COLO668 (cell line): ENCODE measurements around the gene NPFFR1.
"Not testable (repeated sequence)": the region's sequence is repeated elsewhere in the genome, so short reads cannot be mapped to it uniquely, and the experiment has no call there.

ENCODE experiments used
- DNase-seq: peaks from one replicate; lab custom pipeline; 2025; ENCODE audit not compliant: unreplicated experiment; lab: John Stamatoyannopoulos, UW

Gene NPFFR1

GRCh38 chr10:70258216-70258615 is 25.6 kb downstream of the NPFFR1 start:
- DNase-seq, result no peak

DNA sequence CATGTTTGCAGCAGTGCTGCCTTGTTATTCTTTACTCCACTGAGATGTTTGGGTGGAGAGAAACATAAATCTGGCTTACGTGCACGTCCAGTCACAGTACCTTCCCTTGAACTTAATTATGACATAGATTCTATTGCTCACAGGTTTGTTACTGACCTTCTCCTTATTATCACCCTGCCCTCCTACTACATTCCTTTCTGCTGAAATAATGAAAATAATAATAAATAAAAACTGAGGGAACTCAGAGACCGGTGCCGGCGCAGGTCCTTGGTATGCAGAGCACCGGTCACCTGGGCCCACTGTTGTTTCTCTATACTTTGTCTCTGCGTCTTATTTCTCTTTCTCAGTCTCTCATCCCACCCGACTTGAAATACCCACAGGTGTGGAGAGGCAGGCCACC is 26.0 kb downstream of the NPFFR1 start:
- DNase-seq, result not testable (repeated sequence)

DNA sequence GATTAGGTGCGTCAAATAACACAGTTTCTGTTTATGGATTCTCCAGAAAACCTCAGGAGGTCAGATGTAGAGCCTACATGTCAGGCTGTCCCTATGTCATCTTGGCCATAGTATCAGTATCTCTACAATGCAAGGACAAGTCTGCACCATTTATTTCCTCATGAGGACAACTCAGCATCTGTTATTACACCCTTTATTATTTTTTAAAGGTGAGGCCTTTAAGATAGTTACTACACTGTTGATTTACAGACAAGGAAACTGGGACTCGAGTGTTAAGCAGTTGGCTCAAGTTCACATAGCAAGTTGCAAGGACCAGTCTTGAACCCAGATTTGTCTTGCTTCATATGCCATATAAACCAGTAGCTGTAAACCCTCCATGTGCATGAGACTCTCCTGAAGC is 27.3 kb downstream of the NPFFR1 start:
- no peak for DNase-seq

DNA sequence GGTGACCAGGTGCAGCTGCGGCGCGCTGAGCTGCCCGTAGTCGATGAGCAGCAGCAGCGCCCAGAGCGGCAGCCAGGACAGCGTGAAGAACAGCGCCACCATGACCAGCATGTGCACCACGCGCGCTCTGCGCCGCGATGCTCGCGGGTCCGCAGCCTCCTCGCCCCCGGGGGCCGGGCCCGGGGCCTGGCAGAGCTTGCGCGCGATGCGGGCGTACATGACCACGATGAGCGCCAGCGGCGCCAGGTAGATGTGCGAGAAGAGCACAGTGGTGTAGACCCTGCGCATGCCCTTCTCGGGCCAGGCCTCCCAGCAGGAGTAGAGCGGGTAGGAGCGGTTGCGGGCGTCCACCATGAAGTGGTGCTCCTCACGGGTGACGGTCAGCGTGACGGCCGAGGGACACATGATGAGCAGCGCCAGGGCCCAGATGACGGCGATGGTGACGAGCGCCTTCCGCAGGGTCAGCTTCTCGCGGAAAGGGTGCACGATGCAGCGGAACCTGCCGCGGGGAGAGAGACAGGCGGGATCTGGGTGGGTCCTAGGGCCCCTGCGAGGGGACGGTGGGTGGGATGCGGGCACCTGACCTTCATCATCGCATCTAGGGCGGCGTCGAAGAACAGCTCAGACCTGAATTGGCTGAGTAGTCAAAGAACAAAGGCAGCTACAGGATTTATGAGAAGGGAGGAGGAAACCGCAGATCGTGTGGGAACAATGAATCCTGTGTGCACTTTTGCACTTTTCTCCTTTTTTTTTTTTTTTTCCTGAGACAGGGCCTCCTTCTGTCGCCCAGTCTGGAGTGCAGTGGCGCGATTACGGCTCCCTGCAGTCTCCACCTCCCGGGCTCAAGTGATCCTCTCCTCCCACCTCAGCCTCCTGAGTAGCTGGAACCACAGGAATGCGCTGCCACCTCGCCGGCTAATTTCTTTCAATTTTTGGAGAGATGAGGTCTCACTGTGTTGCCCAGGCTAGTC is 28.2 kb downstream of the NPFFR1 start:
- no peak for DNase-seq

- no peak for DNase-seq
Observed at GRCh38 chr10:70254778-70255328, 29.0 kb downstream of the NPFFR1 start.

DNA sequence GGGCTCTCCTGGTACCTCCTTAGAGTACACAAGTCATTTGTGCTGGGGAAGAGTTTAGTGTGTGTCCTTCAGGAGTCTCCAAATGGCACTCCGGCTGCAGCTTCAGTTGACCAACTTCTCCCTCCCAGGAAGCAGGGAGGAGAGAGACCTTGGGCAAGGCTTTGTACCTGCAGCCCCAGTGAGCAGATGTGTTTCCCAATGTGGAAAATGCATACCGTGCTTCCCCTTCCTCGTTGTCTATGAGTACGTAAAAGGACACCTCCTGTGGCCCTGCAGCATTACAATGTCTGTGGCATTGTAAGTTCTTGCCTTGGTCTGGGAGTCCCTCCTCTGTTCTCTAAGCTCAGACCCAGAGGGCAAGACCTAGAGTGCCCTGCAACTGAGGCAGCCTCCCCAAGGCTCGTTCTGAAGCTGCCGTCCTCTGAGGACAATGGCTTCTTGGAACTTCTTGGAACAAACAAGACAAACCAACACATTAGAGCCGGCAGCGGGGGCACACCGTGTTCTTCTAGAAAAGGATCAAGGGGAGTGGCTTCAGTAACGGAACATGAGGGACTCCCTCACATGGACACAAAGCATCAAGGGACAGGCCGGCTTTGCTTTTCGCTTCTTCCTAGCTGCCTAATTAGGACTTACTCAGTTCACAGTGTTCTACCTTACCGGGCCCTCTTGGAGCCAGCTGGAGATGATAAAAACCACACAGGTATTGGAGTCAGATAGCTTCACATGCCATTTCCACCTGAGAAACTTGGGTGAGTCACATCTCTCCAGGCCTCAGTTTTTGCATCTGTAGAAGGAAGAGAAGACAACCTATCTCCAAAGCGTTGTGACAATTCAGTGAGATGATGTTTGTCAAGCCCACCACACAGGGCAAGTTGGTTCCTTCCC is 29.7 kb downstream of the NPFFR1 start:
- no peak for DNase-seq

DNA sequence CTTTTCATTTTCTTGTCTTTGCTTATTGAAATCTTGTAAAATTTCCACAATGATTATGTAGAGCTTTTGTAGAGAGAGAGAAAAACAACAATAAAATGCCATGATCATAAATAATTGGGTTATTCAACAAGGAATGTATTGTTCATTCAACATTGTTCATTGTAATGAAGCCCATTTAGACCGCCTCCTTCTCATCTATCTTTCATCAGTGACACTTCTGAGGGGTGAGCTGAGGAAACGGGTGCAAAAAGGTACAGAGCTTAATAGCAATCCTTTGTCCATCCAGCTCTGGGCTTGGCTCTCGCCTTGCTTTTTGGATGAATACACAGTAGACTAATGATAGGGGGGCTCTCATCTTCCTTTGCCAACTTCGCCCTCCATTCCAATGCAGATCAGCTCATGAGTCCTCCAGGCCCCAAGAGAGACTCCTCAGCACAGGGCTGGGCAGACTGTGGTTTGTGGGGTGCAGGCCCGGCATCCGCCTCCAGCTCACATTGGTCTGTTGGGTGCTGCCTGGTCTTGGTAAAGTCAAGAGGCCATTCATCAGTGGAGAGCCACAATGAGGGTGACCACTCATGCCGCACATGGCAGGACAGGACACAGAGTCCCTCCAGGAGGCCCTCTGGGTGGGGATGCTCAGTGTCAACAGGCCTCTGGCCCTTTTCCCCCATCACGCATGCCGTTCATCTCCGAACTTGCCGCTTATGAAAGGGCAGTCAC is 32.7 kb downstream of the NPFFR1 start:
- DNase-seq, result no peak

DNA sequence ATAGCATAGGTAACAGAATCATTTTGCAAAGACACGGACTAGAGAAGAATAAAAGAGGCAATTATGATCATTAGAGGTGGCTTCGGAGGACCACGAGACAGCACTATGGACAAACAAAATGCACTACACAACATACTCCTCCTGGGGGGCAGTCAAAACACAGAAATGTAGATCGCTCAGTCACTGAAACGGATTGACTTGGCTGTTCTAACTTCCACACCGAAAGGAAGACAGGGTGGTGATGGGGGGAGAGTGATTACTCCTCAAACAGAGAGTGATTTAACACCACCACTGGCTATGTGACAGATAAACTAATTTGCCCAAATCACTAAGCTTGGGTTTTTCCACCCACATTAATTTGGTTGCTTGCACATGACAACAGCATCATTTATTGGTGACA is 36.4 kb downstream of the NPFFR1 start:
- no peak for DNase-seq

DNA sequence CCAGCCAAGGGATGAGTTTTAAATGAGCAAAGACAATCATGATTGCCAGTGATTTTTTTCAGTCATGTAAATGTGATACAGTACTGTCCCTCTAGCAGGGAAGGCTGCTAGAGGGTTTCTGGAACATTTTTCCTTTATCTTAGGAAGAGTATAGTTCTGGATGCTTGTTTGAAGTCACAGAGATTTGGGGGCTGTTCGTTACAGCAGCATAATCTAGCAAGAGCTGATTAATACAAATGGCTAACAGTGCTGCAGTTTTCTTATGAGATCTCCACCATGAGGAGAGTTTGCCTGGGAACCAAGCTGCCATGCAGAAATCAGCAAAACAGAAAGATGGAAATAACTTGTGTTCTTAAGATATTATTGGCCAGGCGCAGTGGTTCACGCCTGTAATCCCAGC is 42.7 kb downstream of the NPFFR1 start:
- DNase-seq, result no peak

- DNase-seq, result not testable (repeated sequence)
Observed at GRCh38 chr10:70239986-70240385, 43.8 kb downstream of the NPFFR1 start.

DNA sequence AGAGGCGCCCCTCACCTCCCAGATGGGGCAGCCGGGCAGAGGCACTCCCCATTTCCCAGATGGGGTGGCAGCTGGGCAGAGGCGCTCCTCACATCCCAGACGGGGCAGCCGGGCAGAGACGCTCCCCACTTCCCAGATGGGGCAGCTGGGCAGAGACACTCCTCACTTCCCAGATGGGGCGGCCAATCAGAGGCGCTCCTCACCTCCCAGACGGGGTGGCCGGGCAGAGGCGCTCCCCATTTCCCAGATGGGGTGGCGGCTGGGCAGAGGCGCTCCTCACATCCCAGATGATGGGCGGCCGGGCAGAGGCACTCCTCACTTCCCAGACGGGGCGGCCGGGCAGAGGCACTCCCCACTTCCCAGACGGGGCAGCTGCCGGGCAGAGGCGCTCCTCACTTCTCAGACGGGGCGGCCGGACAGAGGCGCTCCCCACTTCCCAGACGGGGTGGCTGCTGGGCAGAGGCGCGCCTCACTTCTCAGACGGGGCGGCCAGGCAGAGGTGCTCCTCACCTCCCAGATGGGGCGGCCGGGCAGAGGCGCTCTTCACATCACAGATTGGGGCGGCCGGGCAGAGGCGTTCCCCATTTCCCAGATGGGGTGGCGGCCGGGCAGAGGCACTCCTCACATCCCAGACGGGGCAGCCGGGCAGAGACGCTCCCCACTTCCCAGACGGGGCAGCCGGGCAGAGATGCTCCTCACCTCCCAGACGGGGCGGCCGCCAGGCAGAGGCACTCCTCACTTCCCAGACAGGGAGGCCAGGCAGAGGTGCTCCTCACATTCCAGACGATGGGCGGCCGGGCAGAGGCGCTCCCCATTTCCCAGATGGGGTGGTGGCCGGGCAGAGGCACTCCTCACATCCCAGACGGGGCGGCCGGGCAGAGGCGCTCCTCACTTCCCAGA is 44.5 kb downstream of the NPFFR1 start:
- not testable (repeated sequence) for DNase-seq

DNA sequence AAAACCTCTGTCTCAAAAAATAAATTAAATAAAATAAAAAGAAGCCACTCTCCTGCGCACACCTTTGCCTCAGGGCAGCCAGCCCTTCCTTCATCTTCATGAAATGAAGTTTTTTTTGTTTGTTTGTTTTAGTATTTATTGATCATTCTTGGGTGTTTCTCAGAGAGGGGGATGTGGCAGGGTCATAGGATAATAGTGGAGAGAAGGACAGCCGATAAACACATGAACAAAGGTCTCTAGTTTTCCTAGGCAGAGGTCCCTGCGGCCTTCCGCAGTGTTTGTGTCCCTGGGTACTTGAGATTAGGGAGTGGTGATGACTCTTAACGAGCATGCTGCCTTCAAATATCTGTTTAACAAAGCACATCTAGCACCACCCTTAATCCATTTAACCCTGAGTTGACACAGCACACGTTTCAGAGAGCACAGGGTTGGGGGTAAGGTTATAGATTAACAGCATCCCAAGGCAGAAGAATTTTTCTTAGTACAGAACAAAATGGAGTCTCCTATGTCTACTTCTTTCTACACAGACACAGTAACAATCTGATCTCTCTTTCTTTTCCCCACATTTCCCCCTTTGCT is 45.8 kb downstream of the NPFFR1 start:
- DNase-seq, result not testable (repeated sequence)

GRCh38 chr10:70234668-70235447 is 48.9 kb downstream of the NPFFR1 start:
- no peak for DNase-seq

- no peak for DNase-seq
Observed at GRCh38 chr10:70233939-70234300, 49.9 kb downstream of the NPFFR1 start.

GRCh38 chr10:70233109-70233938 is 50.5 kb downstream of the NPFFR1 start, which contains the start of gene PPA1:
Gene PPA1, minus strand, starts transcription at chr10:70233429. Its CDS starts 102 bp downstream, at chr10:70233327.
- DNase-seq, result peak; percentile 97

DNA sequence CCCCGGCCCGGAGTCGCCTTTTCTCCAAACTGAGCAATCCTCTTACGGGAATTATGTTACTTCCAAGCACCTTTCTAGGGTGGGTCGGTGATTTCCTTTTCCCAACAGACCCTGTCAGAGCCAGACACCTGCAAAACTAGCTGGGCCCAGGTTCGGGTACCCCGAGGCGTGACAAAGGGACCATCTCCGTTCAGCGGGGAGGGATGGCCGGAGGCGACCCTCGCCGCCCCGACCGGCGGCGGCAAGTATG is 51.0 kb downstream of the NPFFR1 start:
- no peak for DNase-seq

GRCh38 chr10:70232155-70232858 is 51.5 kb downstream of the NPFFR1 start:
- peak; percentile 20 for DNase-seq
